MM.1S (cell line): ENCODE measurements around the gene RHOA.

Experiments used
- EZH2 ChIP-seq: fragments of 300-600 bp; sonication (generic); optimal IDR thresholded peaks from 2 replicates; pipeline ENCODE3; 2017; ENCODE audit warnings: low read depth, mild to moderate bottlenecking, antibody characterized with exemption, low read length, mixed read lengths
- EZH2phosphoT487 ChIP-seq: fragments of 300-600 bp; sonication (generic); IDR thresholded peaks from 2 replicates; pipeline ENCODE4 v1.6.1; 2018; ENCODE audit warnings: antibody characterized with exemption, low read length
- TF ChIP-seq, protein P1 (sequence below): fragments of 300-600 bp; sonication (generic); IDR thresholded peaks from 2 replicates; pipeline ENCODE4 v1.5.1; 2016; ENCODE audit warnings: antibody characterized with exemption, low read length, mixed read lengths

GRCh38 chr3:49313896-49314688 lies 97.7 kb downstream of the RHOA start:
- TF ChIP-seq, protein P1, sequence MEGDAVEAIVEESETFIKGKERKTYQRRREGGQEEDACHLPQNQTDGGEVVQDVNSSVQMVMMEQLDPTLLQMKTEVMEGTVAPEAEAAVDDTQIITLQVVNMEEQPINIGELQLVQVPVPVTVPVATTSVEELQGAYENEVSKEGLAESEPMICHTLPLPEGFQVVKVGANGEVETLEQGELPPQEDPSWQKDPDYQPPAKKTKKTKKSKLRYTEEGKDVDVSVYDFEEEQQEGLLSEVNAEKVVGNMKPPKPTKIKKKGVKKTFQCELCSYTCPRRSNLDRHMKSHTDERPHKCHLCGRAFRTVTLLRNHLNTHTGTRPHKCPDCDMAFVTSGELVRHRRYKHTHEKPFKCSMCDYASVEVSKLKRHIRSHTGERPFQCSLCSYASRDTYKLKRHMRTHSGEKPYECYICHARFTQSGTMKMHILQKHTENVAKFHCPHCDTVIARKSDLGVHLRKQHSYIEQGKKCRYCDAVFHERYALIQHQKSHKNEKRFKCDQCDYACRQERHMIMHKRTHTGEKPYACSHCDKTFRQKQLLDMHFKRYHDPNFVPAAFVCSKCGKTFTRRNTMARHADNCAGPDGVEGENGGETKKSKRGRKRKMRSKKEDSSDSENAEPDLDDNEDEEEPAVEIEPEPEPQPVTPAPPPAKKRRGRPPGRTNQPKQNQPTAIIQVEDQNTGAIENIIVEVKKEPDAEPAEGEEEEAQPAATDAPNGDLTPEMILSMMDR: no peak
- TF ChIP-seq EZH2 (no peak), EZH2phosphoT487 (no peak)
